Suprapubic skin (tissue), 4 donors: ENCODE measurements around the gene TMEM17. TPM values are rescaled to one million over a fixed set of nuclear protein-coding genes. Genes with fewer than 3 reads are reported as not detected.

ENCODE experiments used
- DNase-seq, 2 donors: peaks; one replicate each; pipeline ENCODE4 v3.0.0-alpha.2; 2019; ENCODE audit warnings: low spot score in 2 of 2
- H3K27ac ChIP-seq: fragments of 200-600 bp; sonication (generic); one replicate; pipeline ENCODE4 v1.5.1; 2019
- H3K27me3 ChIP-seq: fragments of 200-600 bp; sonication (generic); one replicate; pipeline ENCODE4 v1.5.1; 2019
- H3K36me3 ChIP-seq: fragments of 200-600 bp; sonication (generic); one replicate; pipeline ENCODE4 v1.5.1; 2019
- H3K4me1 ChIP-seq: fragments of 200-600 bp; sonication (generic); one replicate; pipeline ENCODE4 v1.5.1; 2019
- H3K4me3 ChIP-seq: fragments of 200-600 bp; sonication (generic); one replicate; pipeline ENCODE4 v1.5.1; 2019; ENCODE audit warnings: mild to moderate bottlenecking
- H3K9me3 ChIP-seq: fragments of 200-600 bp; sonication (generic); one replicate; pipeline ENCODE4 v1.5.1; 2019
- EP300 ChIP-seq: sonication (generic); formaldehyde crosslinking; IDR thresholded peaks from one replicate; pipeline ENCODE4 v1.6.1; 2017; ENCODE audit warnings: antibody characterized with exemption
- POLR2A ChIP-seq, 2 donors: fragments of 450-650 bp; IDR thresholded peaks; one replicate each; pipeline ENCODE4 v1.6.1; 2017; ENCODE audit warnings: antibody characterized with exemption in 2 of 2, mild to moderate bottlenecking in 2 of 2, moderate library complexity in 2 of 2
- POLR2AphosphoS5 ChIP-seq, 3 donors: sonication (generic); formaldehyde crosslinking; IDR thresholded peaks; one replicate each; pipeline ENCODE4 v1.6.1; 2017; ENCODE audit warnings: antibody characterized with exemption in 3 of 3
- WGBS: methylation state at CpG from one replicate; pipeline ENCODE4 v1.1.5; 2018; 5-methylcytosine and 5-hydroxymethylcytosine counted together
- total RNA-seq, 4 donors: library from RNA; depleted of rRNA; stranded (reverse); fragments of >200 nt; gene quantifications; one replicate each; pipeline ENCODE4 v1.1.0, GENCODE V29; 2016
- TF ChIP-seq, protein P1 (sequence below), 2 donors: fragments of 200-600 bp in 1 of 2; fragments of 450-650 bp in 1 of 2; sonication (generic) in 1 of 2; IDR thresholded peaks; one replicate each; pipeline ENCODE4 v1.5.1; 2016 to 2019; ENCODE audit warnings: antibody characterized with exemption in 2 of 2, mild to moderate bottlenecking in 1 of 2, moderate library complexity in 1 of 2

The TMEM17 gene
- total RNA-seq, 4 donors from 2014 or later = 1.1 to 6.1 (median 2.0) TPM

DNA sequence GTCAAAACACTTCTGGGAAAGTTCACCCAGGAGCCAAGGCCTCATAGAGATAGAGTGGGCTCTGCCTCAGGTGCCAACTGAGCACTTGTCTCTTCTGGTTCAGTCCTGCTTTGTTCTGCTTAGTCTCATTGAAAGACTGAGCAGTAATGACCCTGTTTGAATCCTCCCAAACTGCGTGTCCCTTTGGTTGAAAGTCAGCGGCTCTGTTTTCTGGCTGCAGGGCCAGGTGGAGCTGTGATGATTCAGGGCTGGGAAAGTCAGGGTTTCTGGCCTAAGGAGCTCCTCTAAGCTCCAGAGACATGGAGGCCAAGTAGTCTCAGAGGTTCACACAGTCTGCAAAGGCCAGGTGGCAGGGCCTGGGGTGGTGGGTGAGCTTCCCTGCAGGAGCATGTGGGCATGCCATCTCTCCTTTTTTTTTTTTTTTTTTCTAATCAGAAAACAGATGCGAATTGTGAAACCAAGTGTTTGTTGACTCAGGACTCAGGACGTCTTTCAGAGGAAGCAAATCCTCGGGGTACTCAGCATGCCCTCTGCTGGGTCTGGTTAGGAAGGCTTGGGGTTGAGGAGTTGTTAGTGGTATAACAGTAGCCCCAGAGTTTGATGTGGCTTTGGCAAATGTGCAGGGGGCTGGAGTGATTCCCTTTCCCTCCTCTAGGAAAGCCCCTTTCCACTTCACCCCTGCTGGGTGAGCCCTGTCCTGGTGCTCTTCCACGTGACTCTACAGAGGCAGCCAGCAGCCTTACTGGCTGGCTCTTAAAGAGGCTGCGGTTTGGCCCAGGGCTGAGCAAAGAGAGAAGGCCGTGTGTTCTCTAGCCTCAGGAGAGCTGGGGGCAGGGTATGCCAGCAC is 38.3 kb downstream of the TMEM17 start:
- peak overlapping the region; percentile 84 for H3K27ac ChIP-seq
- no peaks in the 10 kb centered on the region for H3K27me3 ChIP-seq
- peaks cover 69% of the 10 kb centered on the region for H3K4me1 ChIP-seq
- WGBS = 40% methylated on average over 8 of the region's 8 CpGs
- no peaks in the 10 kb centered on the region for H3K36me3 ChIP-seq
- TF ChIP-seq EP300 (no peak), POLR2AphosphoS5 (IDR thresholded peaks at IDR 0.05) (no peak), POLR2A (IDR thresholded peaks at IDR 0.05) (no peak)
- TF ChIP-seq, protein P1, sequence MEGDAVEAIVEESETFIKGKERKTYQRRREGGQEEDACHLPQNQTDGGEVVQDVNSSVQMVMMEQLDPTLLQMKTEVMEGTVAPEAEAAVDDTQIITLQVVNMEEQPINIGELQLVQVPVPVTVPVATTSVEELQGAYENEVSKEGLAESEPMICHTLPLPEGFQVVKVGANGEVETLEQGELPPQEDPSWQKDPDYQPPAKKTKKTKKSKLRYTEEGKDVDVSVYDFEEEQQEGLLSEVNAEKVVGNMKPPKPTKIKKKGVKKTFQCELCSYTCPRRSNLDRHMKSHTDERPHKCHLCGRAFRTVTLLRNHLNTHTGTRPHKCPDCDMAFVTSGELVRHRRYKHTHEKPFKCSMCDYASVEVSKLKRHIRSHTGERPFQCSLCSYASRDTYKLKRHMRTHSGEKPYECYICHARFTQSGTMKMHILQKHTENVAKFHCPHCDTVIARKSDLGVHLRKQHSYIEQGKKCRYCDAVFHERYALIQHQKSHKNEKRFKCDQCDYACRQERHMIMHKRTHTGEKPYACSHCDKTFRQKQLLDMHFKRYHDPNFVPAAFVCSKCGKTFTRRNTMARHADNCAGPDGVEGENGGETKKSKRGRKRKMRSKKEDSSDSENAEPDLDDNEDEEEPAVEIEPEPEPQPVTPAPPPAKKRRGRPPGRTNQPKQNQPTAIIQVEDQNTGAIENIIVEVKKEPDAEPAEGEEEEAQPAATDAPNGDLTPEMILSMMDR (IDR thresholded peaks at IDR 0.05) = peak in 1 of 2 donors; percentile 6
- H3K9me3 ChIP-seq = no peaks in the 10 kb centered on the region
- DNase-seq = no peak
- no peak overlapping the region for H3K4me3 ChIP-seq

DNA sequence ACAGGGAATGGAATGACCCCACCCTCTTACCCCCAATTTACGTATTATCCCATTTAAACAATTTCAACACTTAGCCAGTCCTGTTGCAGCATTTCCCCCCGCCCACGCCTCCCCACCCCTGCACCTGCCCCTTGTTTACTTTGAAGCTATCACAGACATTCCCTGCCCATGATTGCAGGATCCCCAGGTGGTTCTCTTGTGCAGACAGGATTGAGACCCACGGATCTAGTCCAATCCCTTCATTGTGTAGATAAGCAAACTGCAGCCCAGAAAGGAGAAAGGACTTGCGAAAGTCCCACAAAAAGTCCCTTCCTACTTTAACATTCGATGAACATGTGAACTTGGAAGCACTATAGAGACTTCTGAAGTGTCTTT is 38.9 kb downstream of the TMEM17 start:
- Histone ChIP-seq H3K4me3 (no peak overlapping the region), H3K4me1 (peaks cover 63% of the 10 kb centered on the region), H3K27me3 (no peaks in the 10 kb centered on the region), H3K36me3 (no peaks in the 10 kb centered on the region), H3K27ac (peak overlapping the region; percentile 84), H3K9me3 (no peaks in the 10 kb centered on the region)
- 37% methylated on average over 6 of the region's 6 CpGs for WGBS
- TF ChIP-seq EP300 (no peak), POLR2A (IDR thresholded peaks at IDR 0.05) (no peak), POLR2AphosphoS5 (IDR thresholded peaks at IDR 0.05) (no peak)
- TF ChIP-seq, protein P1 (IDR thresholded peaks at IDR 0.05) = no peak
- no peak for DNase-seq

DNA sequence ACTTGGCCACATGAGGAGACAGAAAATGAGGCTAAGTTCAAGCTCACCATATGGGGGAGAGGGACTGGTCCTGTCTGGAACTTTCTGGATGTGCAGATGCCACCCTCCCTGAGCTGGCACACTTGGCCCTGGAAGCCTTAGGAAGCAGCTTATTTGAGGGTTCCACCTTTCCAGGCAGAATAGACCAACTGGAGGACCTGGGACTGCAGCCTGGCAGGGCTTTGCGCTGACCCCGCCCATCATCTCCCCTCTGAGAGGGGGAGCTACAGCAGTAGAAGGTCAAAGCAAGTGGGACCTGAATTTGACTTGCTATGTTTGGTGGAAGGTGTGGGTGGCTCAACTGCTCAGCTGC is 39.5 kb downstream of the TMEM17 start:
- no peak for DNase-seq
- 100% methylated on average over 2 of the region's 2 CpGs for WGBS
- H3K36me3 ChIP-seq = no peaks in the 10 kb centered on the region
- H3K9me3 ChIP-seq = no peaks in the 10 kb centered on the region
- no peaks in the 10 kb centered on the region for H3K27me3 ChIP-seq
- TF ChIP-seq POLR2AphosphoS5 (IDR thresholded peaks at IDR 0.05) = no peak
- H3K4me1 ChIP-seq = peaks cover 57% of the 10 kb centered on the region
- no peak overlapping the region for H3K4me3 ChIP-seq
- peak overlapping the region; percentile 84 for H3K27ac ChIP-seq

DNA sequence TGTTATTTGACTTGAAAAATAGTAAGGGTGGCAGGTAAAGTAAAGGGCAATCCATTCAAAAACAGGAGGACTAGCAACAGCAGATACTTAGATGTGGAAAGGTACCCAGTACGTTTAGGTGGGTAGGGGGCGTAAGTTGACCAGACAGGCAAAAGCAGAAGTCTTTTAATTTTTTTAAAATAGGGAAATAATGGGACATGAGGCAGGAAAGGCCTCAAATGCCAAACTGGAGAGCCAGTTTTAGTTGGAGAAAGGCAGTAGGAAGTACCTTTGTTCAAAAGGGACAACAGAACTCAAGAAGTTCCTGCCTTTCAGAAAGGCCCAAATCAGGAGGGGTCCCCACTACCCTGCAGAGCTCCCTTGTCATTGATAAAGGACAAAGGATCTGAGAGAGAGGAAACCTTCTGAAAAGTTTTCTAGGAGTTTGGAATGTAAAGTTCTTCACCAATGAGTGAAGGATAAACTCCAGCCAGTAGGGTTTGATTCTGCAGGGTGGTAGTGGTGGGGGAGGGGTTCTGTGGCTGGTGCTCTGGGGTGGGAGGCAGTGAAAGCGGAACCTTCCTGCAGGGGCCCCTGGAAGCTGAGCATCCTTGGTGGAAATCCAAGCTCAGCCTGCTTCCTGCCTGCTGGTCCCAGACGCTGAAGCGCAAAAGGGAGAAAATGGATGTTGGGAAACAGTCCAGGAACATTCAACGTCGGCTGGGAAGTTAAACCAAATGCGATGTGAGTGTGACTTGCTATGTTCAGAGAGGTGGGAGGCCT is 40.1 kb downstream of the TMEM17 start:
- H3K4me1 ChIP-seq = peaks cover 51% of the 10 kb centered on the region
- 63% methylated on average over 8 of the region's 8 CpGs for WGBS
- no peaks in the 10 kb centered on the region for H3K27me3 ChIP-seq
- no peak for DNase-seq
- H3K36me3 ChIP-seq = no peaks in the 10 kb centered on the region
- H3K9me3 ChIP-seq = no peaks in the 10 kb centered on the region
- TF ChIP-seq, protein P1 (IDR thresholded peaks at IDR 0.05) = no peak
- TF ChIP-seq POLR2AphosphoS5 (IDR thresholded peaks at IDR 0.05) (no peak), EP300 (no peak), POLR2A (IDR thresholded peaks at IDR 0.05) (no peak)
- no peak overlapping the region for H3K4me3 ChIP-seq
- H3K27ac ChIP-seq = peak overlapping the region; percentile 84

DNA sequence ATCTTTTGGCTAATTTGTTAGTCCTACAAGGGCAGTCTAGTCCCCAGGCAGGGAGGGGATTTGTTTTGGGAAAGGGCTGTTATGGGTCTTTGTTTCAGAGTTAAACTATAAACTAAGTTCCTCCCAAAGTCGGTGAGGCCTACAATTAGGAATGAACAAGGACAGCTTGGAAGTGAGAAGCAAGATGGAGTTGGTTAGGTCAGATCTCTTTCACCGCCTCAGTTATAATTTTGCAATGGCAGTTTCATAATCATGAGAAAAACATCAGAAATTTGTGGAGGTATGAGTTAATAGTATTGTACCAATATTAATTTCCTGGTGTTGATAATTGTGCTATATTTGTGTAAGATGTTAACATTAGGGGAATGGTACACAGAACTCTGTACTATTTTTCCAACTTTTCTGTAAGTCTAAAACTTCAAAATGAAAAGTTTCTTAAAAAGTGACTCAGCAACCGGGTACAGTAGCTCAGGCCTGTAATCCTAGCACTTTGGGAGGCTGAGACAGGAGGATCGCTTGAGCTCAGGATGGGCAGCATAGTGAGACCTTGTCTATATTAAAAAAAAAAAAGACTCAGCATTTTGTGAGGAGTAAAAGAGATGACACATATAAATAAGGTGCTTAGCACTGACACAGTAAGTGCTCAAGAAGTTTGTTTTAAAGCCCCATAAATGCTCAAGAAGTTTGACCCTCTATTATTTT is 40.8 kb downstream of the TMEM17 start:
- Histone ChIP-seq H3K27me3 (no peaks in the 10 kb centered on the region), H3K9me3 (no peaks in the 10 kb centered on the region), H3K4me3 (no peak overlapping the region), H3K4me1 (peaks cover 45% of the 10 kb centered on the region), H3K27ac (no peak overlapping the region), H3K36me3 (no peaks in the 10 kb centered on the region)
- TF ChIP-seq POLR2AphosphoS5 (IDR thresholded peaks at IDR 0.05) = no peak
- TF ChIP-seq POLR2A (IDR thresholded peaks at IDR 0.05) = no peak
- no peak for TF ChIP-seq EP300
- TF ChIP-seq, protein P1 (IDR thresholded peaks at IDR 0.05) = no peak
- no peak for DNase-seq
- 91% methylated on average over 4 of the region's 4 CpGs for WGBS
